Adrenal gland (tissue), 19 donors: ENCODE results near the gene DNAH6. TPM values are rescaled to one million over a fixed set of nuclear protein-coding genes. Genes with fewer than 3 reads are reported as not detected.
"Not testable (repeated sequence)": the region's sequence is repeated elsewhere in the genome, so short reads cannot be mapped to it uniquely, and the experiment has no call there.

ENCODE experiments used
- DNase-seq, 7 donors: peaks; one replicate each; pipeline ENCODE4 v3.0.0-alpha.2; 2019 to 2020
- H3K27ac ChIP-seq, 5 donors: fragments of 200-600 bp; sonication (generic) in 4 of 5; 1 replicate in 3 of 5; 2 replicates in 2 of 5; pipeline versions ENCODE4 v1.5.1 to v1.8.0; 2016 to 2020; ENCODE audit warnings: mild to moderate bottlenecking in 1 of 5
- H3K27me3 ChIP-seq: fragments of 200-600 bp; 2 replicates; pipeline ENCODE4 v1.8.0; 2021
- H3K36me3 ChIP-seq, 2 donors: fragments of 200-600 bp; replicated peaks in 1 of 2; 1 replicate in 1 of 2; 2 replicates in 1 of 2; pipeline versions ENCODE4 v1.5.1 to v1.8.0; 2018 to 2022
- H3K4me1 ChIP-seq, 2 donors: fragments of 200-600 bp; replicated peaks in 1 of 2; 1 replicate in 1 of 2; 2 replicates in 1 of 2; pipeline versions ENCODE4 v1.5.1 to v1.8.0; 2018 to 2021
- H3K4me3 ChIP-seq, 4 donors: fragments of 200-600 bp; sonication (generic) in 3 of 4; one replicate each; pipeline ENCODE4 v1.5.1; 2016 to 2018
- H3K9me3 ChIP-seq, 3 donors: fragments of 200-600 bp; sonication (generic) in 1 of 3; replicated peaks in 1 of 3; 1 replicate in 2 of 3; 2 replicates in 1 of 3; pipeline versions ENCODE4 v1.5.1 to v1.8.0; 2016 to 2021
- POLR2A ChIP-seq, 2 donors: fragments of 450-650 bp; IDR thresholded peaks; one replicate each; pipeline ENCODE4 v1.6.1; 2017; ENCODE audit warnings: antibody characterized with exemption in 2 of 2, mild to moderate bottlenecking in 2 of 2, moderate library complexity in 1 of 2
- WGBS, 4 donors: extraction: QIAGEN DNeasy Blood & Tissue Kit in 2 of 4; methylation state at CpG; one replicate each; pipeline versions ENCODE4 v1.1.5 to v1.1.7; 2013 to 2017; 5-methylcytosine and 5-hydroxymethylcytosine counted together
- intact Hi-C, 2 donors: fragments of 100-400 bp; cut with DNase I; formaldehyde crosslinking; loops; one replicate each; pipeline versions ENCODE4 v1.14.1 to v1.15.0; 2022 to 2023
- long read RNA-seq, 10 donors: library from polyadenylated mRNA in 3 of 10; unstranded in 2 of 10; stranded (forward) in 1 of 10; transcript quantifications; one replicate each; pipeline ENCODE4 v2.0.0 and lab custom pipeline, GENCODE V29; 2021 to 2026
- polyA plus RNA-seq, 3 donors: library from polyadenylated mRNA; stranded (reverse); fragments of 200-250 nt in 2 of 3; fragments of 350-450 nt in 1 of 3; fragmentation: Illumina TruSeq in 1 of 3; extraction: RNeasy Lipid Tissue Mini Kit (QIAGEN cat#74804) in 1 of 3; gene quantifications; one replicate each; pipeline ENCODE4 v1.2.3, GENCODE V29; 2013 to 2014
- total RNA-seq, 9 donors: library from RNA; depleted of rRNA in 4 of 9; stranded (reverse); fragments of >200 nt in 4 of 9; fragments of 120-200 nt in 1 of 9; fragmentation: NEBNext Ultra II Directional in 1 of 9; extraction: Animal tissue kit (Norgen Biotek cat#: 25700) in 1 of 9; gene quantifications; one replicate each; pipeline versions ENCODE4 v1.1.0 to v1.2.4, GENCODE V29; 2013 to 2023
- TF ChIP-seq, protein P1 (sequence below), 6 experiments: fragments of 450-650 bp in 4 of 6; fragments of 200-600 bp in 2 of 6; sonication (generic) in 1 of 6; IDR thresholded peaks; 1 replicate in 5 of 6; 2 replicates in 1 of 6; pipeline versions ENCODE4 v1.5.1 to v1.8.0; 2016 to 2021; ENCODE audit warnings: antibody characterized with exemption in 6 of 6, mild to moderate bottlenecking in 2 of 6, moderate library complexity in 1 of 6
- donor health status: healthy with polysubstance abuse.
- donor health status: Bipolar disorder and iron deficiency.
- donor health status: DM: yes; HTN: yes; CAD: no.
- donor health status: DM: no; HTN: no; CAD: no.
- donor health status: DM: no; HTN: no; CAD: no.
- donor health status: DM: yes; HTN: yes; CAD: no.

Gene DNAH6, protein sequence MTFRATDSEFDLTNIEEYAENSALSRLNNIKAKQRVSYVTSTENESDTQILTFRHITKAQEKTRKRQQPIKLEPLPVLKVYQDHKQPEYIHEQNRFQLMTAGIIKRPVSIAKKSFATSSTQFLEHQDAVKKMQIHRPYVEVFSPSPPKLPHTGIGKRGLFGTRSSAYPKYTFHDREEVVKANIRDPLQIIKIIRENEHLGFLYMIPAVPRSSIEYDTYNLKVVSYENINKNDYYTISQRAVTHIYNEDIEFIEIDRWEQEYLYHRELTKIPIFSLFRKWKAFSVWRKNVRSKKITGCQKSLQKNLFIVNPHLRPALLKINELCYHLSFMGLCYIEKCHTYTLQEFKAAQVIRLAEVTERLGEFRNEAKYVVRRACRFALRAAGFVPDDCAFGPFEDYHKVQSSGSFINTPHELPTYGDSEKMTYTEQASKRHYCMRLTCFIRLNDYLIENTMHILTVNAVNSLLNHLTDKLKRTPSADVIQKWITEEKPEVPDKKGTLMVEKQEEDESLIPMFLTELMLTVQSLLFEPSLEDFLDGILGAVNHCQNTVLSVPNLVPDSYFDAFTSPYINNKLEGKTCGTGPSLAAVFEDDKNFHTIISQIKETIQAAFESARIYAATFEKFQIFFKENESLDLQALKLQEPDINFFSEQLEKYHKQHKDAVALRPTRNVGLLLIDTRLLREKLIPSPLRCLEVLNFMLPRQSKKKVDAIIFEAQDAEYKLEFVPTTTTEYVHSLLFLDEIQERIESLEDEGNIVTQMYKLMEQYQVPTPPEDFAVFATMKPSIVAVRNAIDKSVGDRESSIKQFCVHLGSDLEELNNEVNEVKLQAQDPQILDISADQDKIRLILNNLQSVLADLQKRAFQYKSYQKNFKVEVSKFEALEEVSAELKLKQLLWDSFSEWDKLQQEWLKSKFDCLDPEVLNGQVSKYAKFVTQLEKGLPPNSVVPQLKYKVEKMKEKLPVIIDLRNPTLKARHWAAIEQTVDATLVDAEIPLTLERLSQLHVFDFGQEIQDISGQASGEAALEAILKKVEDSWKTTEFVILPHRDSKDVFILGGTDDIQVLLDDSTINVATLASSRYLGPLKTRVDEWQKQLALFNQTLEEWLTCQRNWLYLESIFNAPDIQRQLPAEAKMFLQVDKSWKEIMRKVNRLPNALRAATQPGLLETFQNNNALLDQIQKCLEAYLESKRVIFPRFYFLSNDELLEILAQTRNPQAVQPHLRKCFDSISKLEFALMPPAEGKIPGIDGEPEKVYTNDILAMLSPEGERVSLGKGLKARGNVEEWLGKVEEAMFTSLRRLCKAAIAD (N-terminal part only)
- total RNA-seq, result under 1 TPM; 0.06 to 0.74 (median 0.28) TPM
- polyA plus RNA-seq, result under 1 TPM; 0.27 to 0.53 (median 0.32) TPM
- long read RNA-seq, donor 1, result 0 reads
- long read RNA-seq, donor 2, result 0 reads
- long read RNA-seq, donor 3, result 0 reads
- long read RNA-seq, donor 4, partial matches to known transcripts, result 0 of 1 reads
- long read RNA-seq, donor 4, other reads (novel, unspliced or antisense), result 1 of 1 reads
- long read RNA-seq, donor 5, result 0 reads
- long read RNA-seq, donor 6, partial matches to known transcripts, result 0 of 1 reads
- long read RNA-seq, donor 6, other reads (novel, unspliced or antisense), result 1 of 1 reads
- long read RNA-seq, donor 7, result 0 reads
- long read RNA-seq, donor 8, result 0 reads
- long read RNA-seq, donor 9, result 0 reads
- long read RNA-seq, donor 10, result 0 reads

DNA sequence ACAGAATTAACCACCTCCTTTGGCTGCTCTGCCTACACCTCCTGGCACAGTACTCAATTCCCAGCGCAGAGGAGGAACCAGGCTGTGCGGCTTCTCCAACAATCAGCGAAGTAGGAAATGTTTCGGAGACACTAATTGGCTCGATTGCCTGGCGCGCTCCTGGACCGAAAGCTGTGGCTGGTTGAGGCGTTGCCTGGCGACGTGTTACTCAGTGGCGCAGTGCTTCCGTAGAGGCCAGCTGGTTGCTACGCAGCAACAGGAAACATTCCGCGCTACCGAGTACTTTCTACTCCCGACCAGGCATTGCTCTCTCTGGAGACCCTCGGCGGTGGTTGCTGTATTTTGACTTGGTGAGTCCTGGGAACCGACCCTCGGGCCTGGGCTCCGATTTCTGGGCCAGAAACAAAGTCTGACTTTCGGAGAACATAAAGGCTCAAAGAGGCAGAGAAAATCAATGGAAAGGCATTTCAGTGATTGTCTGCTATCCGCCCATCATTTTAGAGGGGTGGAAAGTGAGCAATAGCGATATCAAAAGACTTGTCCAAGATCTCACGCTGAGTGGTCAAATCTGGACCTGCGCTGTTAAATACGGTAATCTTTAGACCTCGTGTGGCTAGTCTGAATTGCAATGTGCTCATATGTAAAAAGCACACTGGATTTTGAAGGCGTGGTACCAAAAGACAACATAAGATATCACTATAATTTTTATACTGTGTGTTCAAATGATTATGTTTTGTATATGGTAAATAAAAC, at the start of gene DNAH6:
DNAH6 (plus strand) TSS at position 265 of the 753 bp plus-strand sequence. CDS start 1,329 bp downstream, outside the sequence.
- peak within 1 kb of the TSS in 1 of 5 donors; percentile 27 for H3K27ac ChIP-seq
- TF ChIP-seq POLR2A (IDR thresholded peaks at IDR 0.05), result no peak
- peaks cover 0 to 9% of the 10 kb centered on the region in 2 donors for H3K4me1 ChIP-seq
- H3K9me3 ChIP-seq, result no peaks in the 10 kb centered on the region
- intact Hi-C loops, result loop anchor here in 1 of 2 donors (10.0 kb wide), 1 partner anchor 358 kb away; no protein-coding TSS in a partner anchor
- WGBS, 4 donors, result 10 to 25% (median 18%) methylated on average over 22 to 31 of the region's 31 CpGs
- H3K4me3 ChIP-seq, result peak within 1 kb of the TSS in 3 of 4 donors; percentile 15 to 56 (median 19)
- no peaks in the 10 kb centered on the region for H3K27me3 ChIP-seq
- no peaks in the 10 kb centered on the region for H3K36me3 ChIP-seq
- DNase-seq, result peak; percentile 87 to 98 (median 94)

DNA sequence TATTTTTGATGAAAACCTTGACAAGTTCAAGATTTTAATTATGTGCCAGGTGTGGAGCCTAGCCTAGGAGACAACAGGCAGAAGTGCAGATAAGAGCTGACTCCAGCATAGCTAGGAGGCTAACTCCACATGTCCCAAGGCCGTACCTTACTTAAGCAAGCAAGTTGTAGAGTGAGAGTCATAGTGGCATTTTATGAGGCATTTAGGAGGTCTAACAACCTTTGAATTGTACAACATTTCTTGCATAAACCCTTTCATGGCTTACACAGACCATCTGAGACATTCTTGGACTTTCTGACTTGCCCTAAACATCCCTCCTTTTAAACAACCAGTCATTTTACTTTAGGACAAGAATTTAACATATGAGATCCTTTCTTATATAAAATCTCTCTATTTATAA, 48.9 kb upstream of the DNAH6 start:
- 87 to 100% (median 92%) methylated on average over 1 of the region's 1 CpG for WGBS, 4 donors
- no peak overlapping the region for H3K4me3 ChIP-seq
- TF ChIP-seq, protein P1, sequence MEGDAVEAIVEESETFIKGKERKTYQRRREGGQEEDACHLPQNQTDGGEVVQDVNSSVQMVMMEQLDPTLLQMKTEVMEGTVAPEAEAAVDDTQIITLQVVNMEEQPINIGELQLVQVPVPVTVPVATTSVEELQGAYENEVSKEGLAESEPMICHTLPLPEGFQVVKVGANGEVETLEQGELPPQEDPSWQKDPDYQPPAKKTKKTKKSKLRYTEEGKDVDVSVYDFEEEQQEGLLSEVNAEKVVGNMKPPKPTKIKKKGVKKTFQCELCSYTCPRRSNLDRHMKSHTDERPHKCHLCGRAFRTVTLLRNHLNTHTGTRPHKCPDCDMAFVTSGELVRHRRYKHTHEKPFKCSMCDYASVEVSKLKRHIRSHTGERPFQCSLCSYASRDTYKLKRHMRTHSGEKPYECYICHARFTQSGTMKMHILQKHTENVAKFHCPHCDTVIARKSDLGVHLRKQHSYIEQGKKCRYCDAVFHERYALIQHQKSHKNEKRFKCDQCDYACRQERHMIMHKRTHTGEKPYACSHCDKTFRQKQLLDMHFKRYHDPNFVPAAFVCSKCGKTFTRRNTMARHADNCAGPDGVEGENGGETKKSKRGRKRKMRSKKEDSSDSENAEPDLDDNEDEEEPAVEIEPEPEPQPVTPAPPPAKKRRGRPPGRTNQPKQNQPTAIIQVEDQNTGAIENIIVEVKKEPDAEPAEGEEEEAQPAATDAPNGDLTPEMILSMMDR (IDR thresholded peaks at IDR 0.05), result no peak
- no peak for TF ChIP-seq POLR2A (IDR thresholded peaks at IDR 0.05)
- no peak overlapping the region for H3K27ac ChIP-seq
- DNase-seq, result no peak
- H3K4me1 ChIP-seq, result no peaks in the 10 kb centered on the region
- H3K9me3 ChIP-seq, result no peaks in the 10 kb centered on the region
- no peaks in the 10 kb centered on the region for H3K36me3 ChIP-seq
- intact Hi-C loops, result no loop called here
- H3K27me3 ChIP-seq, result no peaks in the 10 kb centered on the region

DNA sequence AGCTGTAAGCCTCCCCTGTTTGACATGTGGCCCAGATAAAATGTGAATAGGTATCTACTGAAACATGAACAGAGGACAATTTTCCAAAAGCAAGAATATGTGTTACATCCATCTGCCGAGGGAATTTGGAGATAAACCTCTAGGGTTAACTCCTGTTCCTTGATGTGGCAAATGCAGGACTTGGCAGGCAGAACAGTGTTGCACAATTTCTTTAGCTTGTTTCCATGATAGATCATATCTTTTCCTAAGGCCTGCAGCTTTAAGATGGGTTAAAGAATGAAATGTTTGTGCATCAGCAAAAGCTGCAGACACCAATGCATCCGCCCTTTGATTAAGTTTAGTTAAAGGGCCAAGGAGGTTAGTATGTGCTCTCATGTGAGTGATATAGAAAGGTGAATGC, 43.9 kb upstream of the DNAH6 start:
- H3K4me1 ChIP-seq, H3K27ac ChIP-seq, intact Hi-C loops, H3K9me3 ChIP-seq, H3K36me3 ChIP-seq, H3K27me3 ChIP-seq, H3K4me3 ChIP-seq: not testable (repeated sequence)
- peak in 4 of 7 donors; percentile 20 to 62 (median 28) for DNase-seq
- WGBS, 4 donors, result 61 to 68% (median 63%) methylated on average over 2 of the region's 2 CpGs

DNA sequence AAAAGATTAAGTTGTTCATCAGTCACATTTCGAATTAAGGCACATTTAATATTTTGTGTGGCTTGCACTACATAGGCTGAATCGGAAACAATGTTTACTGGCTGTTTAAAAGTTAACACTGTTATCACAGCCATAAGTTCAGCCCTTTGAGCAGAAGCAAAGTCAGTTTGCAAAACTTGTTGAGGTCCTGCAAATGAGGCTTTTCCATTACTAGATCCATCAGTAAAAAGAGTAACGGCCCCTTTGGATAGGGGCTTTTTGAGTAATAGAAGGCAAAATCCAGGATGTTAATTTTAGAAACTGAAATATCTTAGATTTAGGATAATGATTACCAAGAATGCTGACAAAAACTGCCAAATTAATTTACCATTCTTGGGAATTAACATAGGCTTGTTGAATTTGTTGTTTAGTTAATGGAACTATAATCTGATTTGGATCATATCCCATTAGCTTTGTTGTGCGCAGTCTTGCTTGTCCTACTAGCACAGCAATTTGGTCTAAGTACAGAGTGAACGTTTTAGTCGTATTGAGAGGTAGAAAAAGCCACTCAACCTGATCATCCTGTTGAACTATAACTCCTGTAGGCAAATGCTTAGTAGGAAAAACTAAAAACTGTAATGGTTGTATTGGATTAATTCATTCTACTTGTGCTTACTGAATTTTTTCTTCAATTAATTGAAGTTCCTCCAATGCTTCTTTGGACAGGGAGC, 43.3 kb upstream of the DNAH6 start:
- H3K27ac ChIP-seq, result no peak overlapping the region
- TF ChIP-seq, protein P1 (IDR thresholded peaks at IDR 0.05), result no peak
- TF ChIP-seq POLR2A (IDR thresholded peaks at IDR 0.05), result no peak
- no peaks in the 10 kb centered on the region for H3K27me3 ChIP-seq
- H3K9me3 ChIP-seq, result no peaks in the 10 kb centered on the region
- intact Hi-C loops, result no loop called here
- H3K4me1 ChIP-seq, result no peaks in the 10 kb centered on the region
- no peak for DNase-seq
- no peak overlapping the region for H3K4me3 ChIP-seq
- 79 to 84% (median 80%) methylated on average over 6 of the region's 6 CpGs for WGBS, 4 donors
- H3K36me3 ChIP-seq, result no peaks in the 10 kb centered on the region
